Naive thymus-derived CD8-positive, alpha-beta T cell (primary cell): ENCODE results near the gene PSMC6. TPM values are rescaled to one million over a fixed set of nuclear protein-coding genes. Genes with fewer than 3 reads are reported as not detected.
A peak's percentile ranks its signal among the peaks of the same experiment; 100 is the strongest.
"Not testable (repeated sequence)": the region's sequence is repeated elsewhere in the genome, so short reads cannot be mapped to it uniquely, and the experiment has no call there.

Source experiments
- ATAC-seq, 2 donors: fragments of 150-1000 bp; cut with Tn5 transposase in 1 of 2; sonication (Bioruptor Pico), chemical (Tn5 transposase) in 1 of 2; 1 replicate in 1 of 2; 2 replicates in 1 of 2; pipeline ENCODE4 v1.10.0; 2021; ENCODE audit warnings: mild to moderate bottlenecking in 2 of 2, moderate library complexity in 2 of 2
- POLR2A ChIA-PET: fragments of 350-600 bp; sonication (Branson Sonifier 250); formaldehyde crosslinking; loops from one replicate; lab custom pipeline; 2021; ENCODE audit warnings: antibody characterized with exemption; lab: Charles Lee
- DNase-seq, 10 donors: peaks; one replicate each; pipeline versions ENCODE4 v3.0.0 to v3.0.0-alpha.2; 2020 to 2022
- H3K27ac Mint-ChIP-seq, 10 donors: one replicate each; pipeline ENCODE4 v1.8.0; 2020 to 2022; ENCODE audit warnings: mild to moderate bottlenecking in 10 of 10, mixed read lengths in 10 of 10, moderate library complexity in 4 of 10, inconsistent platforms in 1 of 10
- H3K27me3 Mint-ChIP-seq, 5 donors: one replicate each; pipeline ENCODE4 v1.8.0; 2021 to 2022; ENCODE audit warnings: mixed read lengths in 5 of 5
- H3K36me3 Mint-ChIP-seq, 3 donors: one replicate each; pipeline ENCODE4 v1.8.0; 2020 to 2022; ENCODE audit warnings: mixed read lengths in 3 of 3, mild to moderate bottlenecking in 2 of 3, inconsistent platforms in 1 of 3
- H3K4me1 Mint-ChIP-seq, 4 donors: one replicate each; pipeline ENCODE4 v1.8.0; 2021 to 2022; ENCODE audit warnings: mixed read lengths in 4 of 4
- H3K4me3 Mint-ChIP-seq, 10 donors: one replicate each; pipeline ENCODE4 v1.8.0; 2020 to 2022; ENCODE audit warnings: mild to moderate bottlenecking in 10 of 10, mixed read lengths in 10 of 10, moderate library complexity in 6 of 10, inconsistent platforms in 1 of 10
- H3K9me3 Mint-ChIP-seq, 9 donors: one replicate each; pipeline ENCODE4 v1.8.0; 2020 to 2022; ENCODE audit warnings: mixed read lengths in 9 of 9, mild to moderate bottlenecking in 3 of 9, inconsistent platforms in 1 of 9, moderate library complexity in 1 of 9
- polyA plus RNA-seq, 3 donors: library from polyadenylated mRNA; unstranded; fragments of 300-500 nt; fragmentation: Illumina TruSeq; gene quantifications; one replicate each; pipeline ENCODE4 v1.2.3, GENCODE V29; 2021
- total RNA-seq, 8 experiments: library from RNA in 2 of 8; stranded (reverse) in 2 of 8; gene quantifications; one replicate each; pipeline ENCODE4 v1.2.3 and lab custom pipeline; 2021 to 2026

PSMC6 gene
- total and polyA plus RNA-seq, 5 experiments from 2014 or later = 38.1 to 103 (median 60.1) TPM

DNA sequence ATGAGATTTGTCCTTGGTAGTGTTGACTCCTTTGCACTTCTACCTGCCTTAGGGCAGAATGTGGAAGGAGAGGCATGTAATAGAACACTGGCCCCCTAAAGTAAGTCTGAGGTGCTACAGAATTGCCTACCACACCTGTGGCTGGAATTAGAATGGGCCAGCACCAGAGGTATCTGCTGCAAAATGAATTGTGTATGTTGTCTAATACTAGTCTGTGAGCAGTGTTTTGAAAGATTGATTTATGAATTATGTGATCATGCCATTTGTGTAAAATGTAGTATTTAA lies 17.3 kb downstream of the PSMC6 start:
- POLR2A ChIA-PET = interaction anchor here (1.6 kb wide), 1 partner anchor 12 kb away, joined by 5 read pairs; no protein-coding TSS in a partner anchor
- no peak for DNase-seq
- ATAC-seq = no peak
- Mint-ChIP-seq H3K4me1 (peaks cover 11 to 42% (median 23%) of the 10 kb centered on the region in 4 donors), H3K27ac (peak overlapping the region in 8 of 10 donors; percentile 4 to 81 (median 50)), H3K9me3 (no peaks in the 10 kb centered on the region), H3K27me3 (no peaks in the 10 kb centered on the region), H3K36me3 (peaks cover 0 to 75% (median 6%) of the 10 kb centered on the region in 3 donors), H3K4me3 (peak overlapping the region in 1 of 10 donors; percentile 40)

GRCh38 chr14:52727509-52727908 lies 20.5 kb downstream of the PSMC6 start:
- ATAC-seq, DNase-seq, H3K9me3 Mint-ChIP-seq, H3K27me3 Mint-ChIP-seq, H3K4me3 Mint-ChIP-seq: not testable (repeated sequence)
- POLR2A ChIA-PET = interaction anchor here (0.9 kb wide), 1 partner anchor 14 kb away, joined by 4 read pairs; no protein-coding TSS in a partner anchor
- Mint-ChIP-seq H3K36me3 (peaks cover 0 to 59% (median 6%) of the 10 kb centered on the region in 3 donors), H3K4me1 (peaks cover 8 to 52% (median 18%) of the 10 kb centered on the region in 4 donors), H3K27ac (peak overlapping the region in 1 of 10 donors; percentile 25)

- peaks cover 7 to 58% (median 13%) of the 10 kb centered on the region in 3 donors for H3K36me3 Mint-ChIP-seq
Measured at GRCh38 chr14:52729035-52729434, 22.0 kb downstream of the PSMC6 start.

DNA sequence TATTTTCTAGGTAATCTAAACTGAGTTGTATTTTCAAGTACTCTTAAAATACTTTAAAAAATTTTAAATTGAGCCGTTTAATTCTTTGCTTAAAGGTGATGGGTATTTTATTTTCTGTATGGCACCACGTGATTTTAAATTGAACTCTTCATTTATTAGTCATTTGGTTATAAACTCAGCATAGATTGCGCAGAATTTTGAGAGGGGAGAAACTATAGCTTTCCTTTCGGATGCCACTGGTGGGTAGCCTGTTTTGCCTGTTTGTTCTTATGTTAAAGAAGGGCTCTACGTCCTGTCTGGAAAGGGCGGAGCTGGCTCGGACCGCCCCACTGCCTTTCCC lies 22.6 kb downstream of the PSMC6 start:
- no peaks in the 10 kb centered on the region for H3K9me3 Mint-ChIP-seq
- H3K27me3 Mint-ChIP-seq = no peaks in the 10 kb centered on the region
- H3K36me3 Mint-ChIP-seq = peaks cover 7 to 58% (median 17%) of the 10 kb centered on the region in 3 donors
- POLR2A ChIA-PET = interaction anchor here (0.6 to 4.7 kb wide), 9 partner anchors 9 to 424 kb away, joined by 3 to 54 read pairs (median 4); partner anchors contain the start of genes DDHD1 and ERO1A
- ATAC-seq = no peak
- peaks cover 12 to 53% (median 25%) of the 10 kb centered on the region in 4 donors for H3K4me1 Mint-ChIP-seq
- peak overlapping the region; percentile 90 to 97 (median 93) for H3K4me3 Mint-ChIP-seq
- peak overlapping the region; percentile 86 to 97 (median 93) for H3K27ac Mint-ChIP-seq
- DNase-seq = no peak

More at GRCh38 chr14:52729035-52729434, 22.0 kb downstream of the PSMC6 start:
- not testable (repeated sequence) for DNase-seq, H3K9me3 Mint-ChIP-seq, ATAC-seq, H3K27me3 Mint-ChIP-seq
- H3K4me1 Mint-ChIP-seq = peaks cover 8 to 53% (median 22%) of the 10 kb centered on the region in 4 donors
- POLR2A ChIA-PET = interaction anchor here (0.6 to 4.7 kb wide), 8 partner anchors 9 to 97 kb away, joined by 3 to 54 read pairs (median 4); partner anchors contain the start of gene ERO1A
- H3K27ac Mint-ChIP-seq = peak overlapping the region; percentile 43 to 90 (median 81)
- peak overlapping the region in 8 of 10 donors; percentile 17 to 72 (median 42) for H3K4me3 Mint-ChIP-seq

- peak; percentile 92 to 93 for ATAC-seq
- peaks cover 7 to 57% (median 19%) of the 10 kb centered on the region in 3 donors for H3K36me3 Mint-ChIP-seq
Measured at GRCh38 chr14:52729925-52730708, 23.1 kb downstream of the PSMC6 start, which contains the start of gene STYX. STYX (plus strand) TSS chr14:52730166; CDS start chr14:52730475, 309 bp downstream.

GRCh38 chr14:52730709-52731111 lies 23.7 kb downstream of the PSMC6 start:
- Mint-ChIP-seq H3K36me3 (peaks cover 7 to 52% (median 22%) of the 10 kb centered on the region in 3 donors), H3K9me3 (no peaks in the 10 kb centered on the region), H3K27ac (peak overlapping the region; percentile 86 to 97 (median 93)), H3K4me3 (peak overlapping the region; percentile 90 to 97 (median 93)), H3K27me3 (no peaks in the 10 kb centered on the region), H3K4me1 (peaks cover 13 to 54% (median 30%) of the 10 kb centered on the region in 4 donors)
- ATAC-seq = no peak
- POLR2A ChIA-PET = interaction anchor here (1.1 to 4.7 kb wide), 6 partner anchors 12 to 423 kb away, joined by 4 to 54 read pairs (median 5); partner anchors contain the start of genes DDHD1, ERO1A and PSMC6
- no peak for DNase-seq

More at GRCh38 chr14:52729925-52730708, 23.1 kb downstream of the PSMC6 start, which contains the start of gene STYX:
- DNase-seq = peak; percentile 89 to 98 (median 96)
- Mint-ChIP-seq H3K27me3 (no peaks in the 10 kb centered on the region), H3K27ac (peak within 1 kb of the TSS; percentile 86 to 97 (median 93)), H3K9me3 (no peaks in the 10 kb centered on the region), H3K4me1 (peaks cover 12 to 52% (median 26%) of the 10 kb centered on the region in 4 donors), H3K4me3 (peak within 1 kb of the TSS; percentile 90 to 97 (median 93))
- POLR2A ChIA-PET = interaction anchor here (0.7 to 4.7 kb wide), 10 partner anchors 8 to 423 kb away, joined by 3 to 54 read pairs (median 6); partner anchors contain the start of genes DDHD1, ERO1A and PSMC6

GRCh38 chr14:52733824-52734223 lies 26.8 kb downstream of the PSMC6 start:
- Mint-ChIP-seq H3K9me3 (no peaks in the 10 kb centered on the region), H3K36me3 (peaks cover 7 to 37% (median 29%) of the 10 kb centered on the region in 3 donors), H3K4me3 (peak overlapping the region in 2 of 10 donors; percentile 1 to 46), H3K4me1 (peaks cover 30 to 78% (median 57%) of the 10 kb centered on the region in 4 donors), H3K27ac (peak overlapping the region in 8 of 10 donors; percentile 41 to 87 (median 74)), H3K27me3 (no peaks in the 10 kb centered on the region)
- ATAC-seq (no peak), DNase-seq (no peak)
- POLR2A ChIA-PET = no interaction called here

GRCh38 chr14:52735921-52736489 lies 29.0 kb downstream of the PSMC6 start:
- H3K4me3 Mint-ChIP-seq = peak overlapping the region in 8 of 10 donors; percentile 8 to 72 (median 49)
- POLR2A ChIA-PET = interaction anchor here (0.5 to 1.7 kb wide), 5 partner anchors 10 to 56 kb away, joined by 3 to 6 read pairs (median 5); partner anchors contain the start of gene ERO1A
- H3K9me3 Mint-ChIP-seq = no peaks in the 10 kb centered on the region
- no peak for DNase-seq
- ATAC-seq = peak in 1 of 2 donors; percentile 29
- peak overlapping the region; percentile 45 to 99 (median 82) for H3K27ac Mint-ChIP-seq
- no peaks in the 10 kb centered on the region for H3K27me3 Mint-ChIP-seq
- peaks cover 32 to 87% (median 73%) of the 10 kb centered on the region in 4 donors for H3K4me1 Mint-ChIP-seq
- peaks cover 7 to 41% (median 29%) of the 10 kb centered on the region in 3 donors for H3K36me3 Mint-ChIP-seq

- Mint-ChIP-seq H3K27me3 (no peaks in the 10 kb centered on the region), H3K36me3 (peaks cover under 1 to 27% (median 23%) of the 10 kb centered on the region in 3 donors), H3K27ac (peak overlapping the region; percentile 4 to 99 (median 81)), H3K4me1 (peaks cover 40 to 88% (median 78%) of the 10 kb centered on the region in 4 donors), H3K9me3 (no peaks in the 10 kb centered on the region), H3K4me3 (peak overlapping the region in 6 of 10 donors; percentile 5 to 55 (median 22))
- peak in 1 of 10 donors; percentile 15 for DNase-seq
- no peak for ATAC-seq
- POLR2A ChIA-PET = interaction anchor here (0.6 to 1.2 kb wide), 2 partner anchors 9 to 36 kb away, joined by 3 read pairs; partner anchors contain the start of gene STYX
Measured at GRCh38 chr14:52738409-52738808, 31.4 kb downstream of the PSMC6 start.

DNA sequence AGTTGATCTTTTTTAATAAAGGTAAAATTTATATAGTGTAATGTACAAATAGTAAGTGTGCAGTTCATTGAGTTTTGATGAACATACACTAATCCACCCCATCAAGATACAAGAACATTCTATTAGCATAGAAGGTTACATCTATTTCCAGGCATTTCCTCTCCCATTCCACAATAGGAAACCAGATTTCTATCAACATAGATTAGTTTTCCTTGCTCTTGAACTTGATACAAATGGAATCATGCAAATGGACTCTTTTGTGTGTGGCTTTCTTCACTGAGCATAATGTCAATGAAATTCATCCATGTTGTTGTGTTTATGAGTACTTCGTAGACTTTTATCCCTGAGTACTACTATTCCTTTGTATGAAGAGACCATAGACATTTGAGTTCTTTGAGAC lies 33.8 kb downstream of the PSMC6 start:
- no peaks in the 10 kb centered on the region for H3K27me3 Mint-ChIP-seq
- H3K36me3 Mint-ChIP-seq = peaks cover 0 to 16% (median 9%) of the 10 kb centered on the region in 3 donors
- DNase-seq (no peak), ATAC-seq (no peak)
- H3K9me3 Mint-ChIP-seq = no peaks in the 10 kb centered on the region
- peak overlapping the region in 3 of 10 donors; percentile 19 to 84 (median 39) for H3K4me3 Mint-ChIP-seq
- peak overlapping the region; percentile 49 to 99 (median 87) for H3K27ac Mint-ChIP-seq
- POLR2A ChIA-PET = interaction anchor here (1.3 to 3.9 kb wide), 4 partner anchors 10 to 189 kb away, joined by 4 to 54 read pairs (median 8); partner anchors contain the start of genes GPR137C, PSMC6, STYX and TXNDC16
- peaks cover 31 to 86% (median 78%) of the 10 kb centered on the region in 4 donors for H3K4me1 Mint-ChIP-seq

GRCh38 chr14:52741865-52742264 lies 34.9 kb downstream of the PSMC6 start:
- DNase-seq (peak in 2 of 10 donors; percentile 38 to 50), ATAC-seq (peak; percentile 60 to 69)
- Mint-ChIP-seq H3K27me3 (no peaks in the 10 kb centered on the region), H3K4me3 (peak overlapping the region; percentile 54 to 86 (median 80)), H3K9me3 (no peaks in the 10 kb centered on the region), H3K27ac (peak overlapping the region; percentile 93 to 99 (median 96)), H3K4me1 (peaks cover 22 to 82% (median 68%) of the 10 kb centered on the region in 4 donors), H3K36me3 (peaks cover under 1 to 23% (median 16%) of the 10 kb centered on the region in 3 donors)
- POLR2A ChIA-PET = interaction anchor here (0.7 to 3.9 kb wide), 16 partner anchors 11 to 410 kb away, joined by 3 to 54 read pairs (median 4); partner anchors contain the start of genes ERO1A, GPR137C, PSMC6 and STYX
